GM23338 (cell line): ENCODE results near the gene LCP2. TPM values are rescaled to one million over a fixed set of nuclear protein-coding genes. Genes with fewer than 3 reads are reported as not detected.

ENCODE experiments used
- ATAC-seq: fragments of 200-7000 bp; cut with Tn5 transposase; 3 replicates; pipeline ENCODE4 v1.9.1; 2020
- DNase-seq: peaks from one replicate; pipeline ENCODE4 v3.0.0-alpha.2; 2015; ENCODE audit warnings: low spot score
- H2AFZ ChIP-seq: fragments of 200-600 bp; sonication (generic); 2 replicates; pipeline ENCODE4 v1.8.0; 2016; ENCODE audit warnings: antibody characterized with exemption, mild to moderate bottlenecking, moderate library complexity
- H3F3A ChIP-seq: fragments of 200-600 bp; sonication (generic); replicated peaks from 2 replicates; pipeline ENCODE4 v1.8.0; 2017; ENCODE audit warnings: antibody characterized with exemption, mixed run types, low read depth
- H3K27ac ChIP-seq: fragments of 200-600 bp; sonication (generic); 2 replicates; pipeline ENCODE4 v1.6.1; 2016; ENCODE audit warnings: low read depth
- H3K27me3 ChIP-seq: fragments of 200-600 bp; sonication (generic); 2 replicates; pipeline ENCODE4 v1.8.0; 2016; ENCODE audit warnings: mild to moderate bottlenecking, mixed run types, moderate library complexity; ENCODE audit not compliant: insufficient read depth
- H3K36me3 ChIP-seq: fragments of 200-600 bp; sonication (generic); 2 replicates; pipeline ENCODE4 v1.8.0; 2016; ENCODE audit warnings: mild to moderate bottlenecking; ENCODE audit not compliant: insufficient read depth
- H3K4me1 ChIP-seq: fragments of 200-600 bp; sonication (generic); 2 replicates; pipeline ENCODE4 v1.8.0; 2016; ENCODE audit warnings: mild to moderate bottlenecking, moderate library complexity; ENCODE audit not compliant: insufficient read depth
- H3K4me2 ChIP-seq: fragments of 200-600 bp; sonication (generic); 2 replicates; pipeline ENCODE4 v1.7.1; 2017; ENCODE audit warnings: mixed run types
- H3K4me3 ChIP-seq: fragments of 200-600 bp; sonication (generic); 2 replicates; pipeline ENCODE4 v1.6.1; 2016; ENCODE audit warnings: mixed run types
- H3K79me2 ChIP-seq: fragments of 200-600 bp; sonication (generic); replicated peaks from 2 replicates; pipeline ENCODE4 v1.8.0; 2017; ENCODE audit warnings: mild to moderate bottlenecking; ENCODE audit not compliant: insufficient read depth
- H3K9me2 ChIP-seq: fragments of 200-600 bp; sonication (generic); 2 replicates; pipeline ENCODE4 v1.8.0; 2017; ENCODE audit not compliant: insufficient read depth
- H4K20me1 ChIP-seq: fragments of 200-600 bp; sonication (generic); replicated peaks from 2 replicates; pipeline ENCODE4 v1.8.0; 2017; ENCODE audit warnings: mild to moderate bottlenecking; ENCODE audit not compliant: insufficient read depth
- H3K27ac Mint-ChIP-seq: 2 replicates; pipeline ENCODE4 v1.8.0; 2020; ENCODE audit warnings: inconsistent platforms, mild to moderate bottlenecking, moderate library complexity, mixed read lengths
- H3K27me3 Mint-ChIP-seq: 3 replicates; pipeline ENCODE4 v1.8.0; 2022; ENCODE audit warnings: low read depth, mild to moderate bottlenecking, moderate library complexity, mixed read lengths, inconsistent platforms; ENCODE audit not compliant: insufficient read depth, poor library complexity
- H3K36me3 Mint-ChIP-seq: 3 replicates; pipeline ENCODE4 v1.8.0; 2021; ENCODE audit warnings: low read depth, mild to moderate bottlenecking, inconsistent platforms, moderate library complexity, mixed read lengths
- H3K4me1 Mint-ChIP-seq: 3 replicates; pipeline ENCODE4 v1.8.0; 2020; ENCODE audit warnings: mild to moderate bottlenecking, inconsistent platforms, mixed read lengths
- H3K4me3 Mint-ChIP-seq: 3 replicates; pipeline ENCODE4 v1.8.0; 2021; ENCODE audit warnings: moderate library complexity, mild to moderate bottlenecking, inconsistent platforms, mixed read lengths
- H3K9me3 Mint-ChIP-seq: 3 replicates; pipeline ENCODE4 v1.8.0; 2020; ENCODE audit warnings: moderate library complexity, mild to moderate bottlenecking, inconsistent platforms, mixed read lengths
- CREB1 ChIP-seq: fragments of 250-450 bp; sonication (Bioruptor Pico); IDR thresholded peaks from 2 replicates; pipeline ENCODE4 v1.5.0; 2020; ENCODE audit warnings: low read depth, mild to moderate bottlenecking, moderate library complexity
- EZH2 ChIP-seq: fragments of 200-600 bp; sonication (generic); IDR thresholded peaks from one replicate; pipeline ENCODE4 v1.8.0; 2017; ENCODE audit warnings: antibody characterized with exemption, mild to moderate bottlenecking, low read depth; ENCODE audit not compliant: unreplicated experiment
- EZH2phosphoT487 ChIP-seq: fragments of 200-600 bp; sonication (generic); IDR thresholded peaks from one replicate; pipeline ENCODE4 v1.8.1; 2018; ENCODE audit warnings: antibody characterized with exemption; ENCODE audit not compliant: unreplicated experiment
- NANOG ChIP-seq: IDR thresholded peaks from 2 replicates; pipeline ENCODE4 v1.6.1; 2016; ENCODE audit warnings: antibody characterized with exemption, borderline replicate concordance
- POLR2AphosphoS5 ChIP-seq: IDR thresholded peaks from 2 replicates; pipeline ENCODE4 v1.6.1; 2016; ENCODE audit warnings: antibody characterized with exemption, low read depth
- STAT1 ChIP-seq: IDR thresholded peaks from one replicate; pipeline ENCODE4 v1.6.1; 2016; ENCODE audit warnings: antibody characterized with exemption; ENCODE audit not compliant: unreplicated experiment
- ZNF114 ChIP-seq: fragments of 250-450 bp; sonication (Bioruptor Pico); IDR thresholded peaks from 2 replicates; pipeline ENCODE4 v1.5.0; 2020; ENCODE audit warnings: mild to moderate bottlenecking, moderate library complexity
- polyA plus RNA-seq: library from polyadenylated mRNA; unstranded; fragments of >200 nt; fragmentation: Nextera tagmentation; extraction: Ambion mirVana; gene quantifications from 2 replicates; pipeline ENCODE4 v1.2.1, GENCODE V29; 2016
- total RNA-seq: library from RNA; depleted of rRNA; stranded (reverse); fragments of >200 nt; shearing (Covaris generic); gene quantifications from 2 replicates; pipeline ENCODE4 v1.2.3, GENCODE V29; 2014
- TF ChIP-seq, protein P1 (sequence below), 2 experiments: fragments of 200-600 bp in 1 of 2; sonication (generic) in 1 of 2; conservative IDR thresholded peaks; 2 replicates each; pipeline versions ENCODE4 v1.5.1 to v1.6.1; 2016 to 2017; ENCODE audit warnings: antibody characterized with exemption in 2 of 2, low read depth in 2 of 2, mild to moderate bottlenecking in 2 of 2, moderate library complexity in 1 of 2
- TF ChIP-seq, protein P2 (sequence below): IDR thresholded peaks from 2 replicates; pipeline ENCODE4 v1.6.1; 2016; ENCODE audit warnings: antibody characterized with exemption
- TF ChIP-seq, protein P3 (sequence below): IDR thresholded peaks from one replicate; pipeline ENCODE4 v1.6.1; 2018; ENCODE audit warnings: antibody characterized with exemption; ENCODE audit not compliant: unreplicated experiment

The LCP2 gene
- total and polyA plus RNA-seq, 2 experiments from 2014 or later, result 0.26 to 0.38 TPM

DNA sequence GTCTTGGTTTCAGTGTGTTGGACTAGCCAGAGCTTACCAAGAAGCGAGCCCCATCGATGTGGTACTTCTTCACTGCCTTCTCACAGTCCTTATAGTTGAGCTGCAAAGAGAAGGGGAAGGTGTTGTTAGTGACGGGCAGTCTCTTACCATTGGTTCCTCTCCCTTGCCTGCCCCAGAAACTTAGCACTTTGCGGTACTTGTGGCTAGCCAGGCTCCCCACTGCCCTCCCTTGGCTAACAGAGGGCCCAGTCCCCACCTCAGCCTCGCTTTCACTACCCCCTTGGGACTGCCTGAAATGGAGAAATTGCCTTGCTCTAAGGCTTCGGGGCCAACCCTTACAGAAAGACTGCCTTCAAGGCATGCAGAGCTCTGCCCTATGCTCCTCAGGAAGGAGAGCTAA is 4.3 kb downstream of the LCP2 start:
- Mint-ChIP-seq H3K27me3 (peaks cover 20% of the 10 kb centered on the region), H3K27ac (no peak overlapping the region), H3K36me3 (peaks cover 16% of the 10 kb centered on the region), H3K4me3 (no peak overlapping the region), H3K9me3 (peaks cover 23% of the 10 kb centered on the region), H3K4me1 (peaks cover 2% of the 10 kb centered on the region; the same call in 2 of the 3 replicates)
- Histone ChIP-seq H2AFZ (peak overlapping the region; percentile 38; the same call in 1 of the 2 replicates), H3K9me2 (peaks cover 8% of the 10 kb centered on the region; the same call in 1 of the 2 replicates), H3K27ac (no peak overlapping the region), H3K36me3 (no peaks in the 10 kb centered on the region), H4K20me1 (no peaks in the 10 kb centered on the region), H3K4me3 (no peak overlapping the region), H3K4me2 (no peak overlapping the region), H3K4me1 (no peaks in the 10 kb centered on the region), H3F3A (no peaks in the 10 kb centered on the region), H3K79me2 (no peaks in the 10 kb centered on the region), H3K27me3 (no peaks in the 10 kb centered on the region)
- DNase-seq (no peak), ATAC-seq (peak; percentile 62)
- TF ChIP-seq, protein P1, sequence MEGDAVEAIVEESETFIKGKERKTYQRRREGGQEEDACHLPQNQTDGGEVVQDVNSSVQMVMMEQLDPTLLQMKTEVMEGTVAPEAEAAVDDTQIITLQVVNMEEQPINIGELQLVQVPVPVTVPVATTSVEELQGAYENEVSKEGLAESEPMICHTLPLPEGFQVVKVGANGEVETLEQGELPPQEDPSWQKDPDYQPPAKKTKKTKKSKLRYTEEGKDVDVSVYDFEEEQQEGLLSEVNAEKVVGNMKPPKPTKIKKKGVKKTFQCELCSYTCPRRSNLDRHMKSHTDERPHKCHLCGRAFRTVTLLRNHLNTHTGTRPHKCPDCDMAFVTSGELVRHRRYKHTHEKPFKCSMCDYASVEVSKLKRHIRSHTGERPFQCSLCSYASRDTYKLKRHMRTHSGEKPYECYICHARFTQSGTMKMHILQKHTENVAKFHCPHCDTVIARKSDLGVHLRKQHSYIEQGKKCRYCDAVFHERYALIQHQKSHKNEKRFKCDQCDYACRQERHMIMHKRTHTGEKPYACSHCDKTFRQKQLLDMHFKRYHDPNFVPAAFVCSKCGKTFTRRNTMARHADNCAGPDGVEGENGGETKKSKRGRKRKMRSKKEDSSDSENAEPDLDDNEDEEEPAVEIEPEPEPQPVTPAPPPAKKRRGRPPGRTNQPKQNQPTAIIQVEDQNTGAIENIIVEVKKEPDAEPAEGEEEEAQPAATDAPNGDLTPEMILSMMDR (conservative IDR thresholded peaks at IDR 0.05; ENCODE audit: low read depth in 2 of 2), result 0 out of 4 replicates have a peak, but pooled peaks of 1 of the 2 experiments have one; percentile 19
- TF ChIP-seq EZH2, result no peak

DNA sequence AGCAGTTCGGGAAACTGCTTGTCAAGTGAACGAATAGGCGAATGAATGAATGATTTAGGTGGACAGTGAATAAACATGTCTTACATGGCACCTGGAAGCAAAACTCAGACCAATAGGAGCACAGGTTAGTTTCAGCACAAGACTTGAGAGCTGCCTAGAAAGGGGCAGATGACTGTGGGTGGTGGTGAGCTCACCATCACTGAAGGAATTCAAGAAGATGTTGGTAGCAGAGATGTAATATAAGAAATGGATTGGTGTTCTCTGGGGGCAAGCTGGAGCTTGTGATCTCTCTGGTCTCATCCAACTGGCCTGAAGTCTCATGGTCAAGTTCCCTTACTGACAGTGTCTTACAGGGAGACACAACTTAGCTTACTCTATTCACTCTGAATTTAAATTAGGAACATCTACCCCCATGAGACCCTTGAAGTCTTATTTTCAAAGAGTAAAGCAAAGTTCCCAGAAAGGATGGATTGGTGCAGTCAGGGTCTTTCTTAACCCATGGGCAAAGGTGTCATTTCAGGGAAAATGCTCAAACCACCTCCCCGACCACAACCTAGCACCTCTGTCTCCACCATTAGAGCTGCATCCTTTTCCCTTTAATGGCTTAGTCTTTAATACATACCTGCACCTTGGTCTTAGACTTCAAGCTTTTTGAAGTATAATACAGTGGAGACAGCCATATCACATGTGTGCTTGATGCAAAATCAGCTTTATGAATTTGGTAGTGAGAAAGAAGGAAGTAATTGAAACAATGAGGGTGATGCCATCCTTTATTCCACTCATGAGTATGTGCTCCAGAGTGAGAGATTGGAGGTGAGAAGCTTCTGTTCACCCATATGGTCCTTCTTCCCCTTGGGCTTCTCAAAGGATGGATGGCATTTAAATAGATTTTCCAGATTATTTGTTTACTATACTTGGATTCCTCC is 5.1 kb downstream of the LCP2 start:
- Mint-ChIP-seq H3K27me3 (peaks cover 18% of the 10 kb centered on the region), H3K9me3 (peaks cover 23% of the 10 kb centered on the region), H3K4me1 (peaks cover 4% of the 10 kb centered on the region; the same call in 2 of the 3 replicates), H3K27ac (no peak overlapping the region), H3K4me3 (no peak overlapping the region), H3K36me3 (peaks cover 16% of the 10 kb centered on the region)
- no peaks in the 10 kb centered on the region for H4K20me1 ChIP-seq
- DNase-seq (no peak), ATAC-seq (no peak)
- H3K36me3 ChIP-seq, result no peaks in the 10 kb centered on the region
- no peaks in the 10 kb centered on the region for H3K4me1 ChIP-seq
- H3K27me3 ChIP-seq, result no peaks in the 10 kb centered on the region
- H3K4me2 ChIP-seq, result no peak overlapping the region
- H3K79me2 ChIP-seq, result no peaks in the 10 kb centered on the region
- no peak overlapping the region; the same call in 1 of the 2 replicates for H2AFZ ChIP-seq
- no peak overlapping the region for H3K4me3 ChIP-seq
- H3F3A ChIP-seq, result no peaks in the 10 kb centered on the region
- peaks cover 9% of the 10 kb centered on the region; the same call in 1 of the 2 replicates for H3K9me2 ChIP-seq
- no peak overlapping the region for H3K27ac ChIP-seq
- TF ChIP-seq EZH2phosphoT487 (no peak), EZH2 (no peak), NANOG (no peak), POLR2AphosphoS5 (no peak), CREB1 (CRISPR knock-in tag) (no peak), ZNF114 (CRISPR knock-in tag) (no peak), STAT1 (no peak)
- TF ChIP-seq, protein P2, sequence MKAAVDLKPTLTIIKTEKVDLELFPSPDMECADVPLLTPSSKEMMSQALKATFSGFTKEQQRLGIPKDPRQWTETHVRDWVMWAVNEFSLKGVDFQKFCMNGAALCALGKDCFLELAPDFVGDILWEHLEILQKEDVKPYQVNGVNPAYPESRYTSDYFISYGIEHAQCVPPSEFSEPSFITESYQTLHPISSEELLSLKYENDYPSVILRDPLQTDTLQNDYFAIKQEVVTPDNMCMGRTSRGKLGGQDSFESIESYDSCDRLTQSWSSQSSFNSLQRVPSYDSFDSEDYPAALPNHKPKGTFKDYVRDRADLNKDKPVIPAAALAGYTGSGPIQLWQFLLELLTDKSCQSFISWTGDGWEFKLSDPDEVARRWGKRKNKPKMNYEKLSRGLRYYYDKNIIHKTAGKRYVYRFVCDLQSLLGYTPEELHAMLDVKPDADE, result no peak
- TF ChIP-seq, protein P3, sequence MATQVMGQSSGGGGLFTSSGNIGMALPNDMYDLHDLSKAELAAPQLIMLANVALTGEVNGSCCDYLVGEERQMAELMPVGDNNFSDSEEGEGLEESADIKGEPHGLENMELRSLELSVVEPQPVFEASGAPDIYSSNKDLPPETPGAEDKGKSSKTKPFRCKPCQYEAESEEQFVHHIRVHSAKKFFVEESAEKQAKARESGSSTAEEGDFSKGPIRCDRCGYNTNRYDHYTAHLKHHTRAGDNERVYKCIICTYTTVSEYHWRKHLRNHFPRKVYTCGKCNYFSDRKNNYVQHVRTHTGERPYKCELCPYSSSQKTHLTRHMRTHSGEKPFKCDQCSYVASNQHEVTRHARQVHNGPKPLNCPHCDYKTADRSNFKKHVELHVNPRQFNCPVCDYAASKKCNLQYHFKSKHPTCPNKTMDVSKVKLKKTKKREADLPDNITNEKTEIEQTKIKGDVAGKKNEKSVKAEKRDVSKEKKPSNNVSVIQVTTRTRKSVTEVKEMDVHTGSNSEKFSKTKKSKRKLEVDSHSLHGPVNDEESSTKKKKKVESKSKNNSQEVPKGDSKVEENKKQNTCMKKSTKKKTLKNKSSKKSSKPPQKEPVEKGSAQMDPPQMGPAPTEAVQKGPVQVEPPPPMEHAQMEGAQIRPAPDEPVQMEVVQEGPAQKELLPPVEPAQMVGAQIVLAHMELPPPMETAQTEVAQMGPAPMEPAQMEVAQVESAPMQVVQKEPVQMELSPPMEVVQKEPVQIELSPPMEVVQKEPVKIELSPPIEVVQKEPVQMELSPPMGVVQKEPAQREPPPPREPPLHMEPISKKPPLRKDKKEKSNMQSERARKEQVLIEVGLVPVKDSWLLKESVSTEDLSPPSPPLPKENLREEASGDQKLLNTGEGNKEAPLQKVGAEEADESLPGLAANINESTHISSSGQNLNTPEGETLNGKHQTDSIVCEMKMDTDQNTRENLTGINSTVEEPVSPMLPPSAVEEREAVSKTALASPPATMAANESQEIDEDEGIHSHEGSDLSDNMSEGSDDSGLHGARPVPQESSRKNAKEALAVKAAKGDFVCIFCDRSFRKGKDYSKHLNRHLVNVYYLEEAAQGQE, result no peak
